WERI-Rb-1 (cell line): Measurements from ENCODE around the gene VASN.

Source experiments
- DNase-seq: peaks from one replicate; pipeline ENCODE4 v3.0.0-alpha.2; 2020
- H3K27ac ChIP-seq: fragments of 250-450 bp; sonication (Bioruptor Pico); 2 replicates; pipeline ENCODE4 v1.5.1; 2020; ENCODE audit warnings: mild to moderate bottlenecking, moderate library complexity
- H3K27me3 ChIP-seq: fragments of 250-450 bp; sonication (Bioruptor Pico); 2 replicates; pipeline ENCODE4 v1.5.1; 2021; ENCODE audit warnings: mild to moderate bottlenecking, low read depth, moderate library complexity; ENCODE audit not compliant: insufficient read depth, severe bottlenecking
- H3K36me3 ChIP-seq: fragments of 250-450 bp; sonication (Bioruptor Pico); 2 replicates; pipeline ENCODE4 v1.5.1; 2020; ENCODE audit warnings: mild to moderate bottlenecking, moderate library complexity
- H3K4me3 ChIP-seq: 2 replicates; pipeline ENCODE4 v1.5.1; 2011; ENCODE audit warnings: low read depth, mild to moderate bottlenecking, control low read depth, low read length
- H3K9me3 ChIP-seq: fragments of 250-450 bp; sonication (Bioruptor Pico); 2 replicates; pipeline ENCODE4 v1.5.1; 2021; ENCODE audit warnings: mild to moderate bottlenecking, moderate library complexity; ENCODE audit not compliant: severe bottlenecking
- TF ChIP-seq, protein P1 (sequence below): IDR thresholded peaks from 2 replicates; pipeline ENCODE4 v1.5.1; 2011; ENCODE audit warnings: low read depth, mild to moderate bottlenecking, control low read depth, inconsistent platforms, low read length

VASN gene

DNA sequence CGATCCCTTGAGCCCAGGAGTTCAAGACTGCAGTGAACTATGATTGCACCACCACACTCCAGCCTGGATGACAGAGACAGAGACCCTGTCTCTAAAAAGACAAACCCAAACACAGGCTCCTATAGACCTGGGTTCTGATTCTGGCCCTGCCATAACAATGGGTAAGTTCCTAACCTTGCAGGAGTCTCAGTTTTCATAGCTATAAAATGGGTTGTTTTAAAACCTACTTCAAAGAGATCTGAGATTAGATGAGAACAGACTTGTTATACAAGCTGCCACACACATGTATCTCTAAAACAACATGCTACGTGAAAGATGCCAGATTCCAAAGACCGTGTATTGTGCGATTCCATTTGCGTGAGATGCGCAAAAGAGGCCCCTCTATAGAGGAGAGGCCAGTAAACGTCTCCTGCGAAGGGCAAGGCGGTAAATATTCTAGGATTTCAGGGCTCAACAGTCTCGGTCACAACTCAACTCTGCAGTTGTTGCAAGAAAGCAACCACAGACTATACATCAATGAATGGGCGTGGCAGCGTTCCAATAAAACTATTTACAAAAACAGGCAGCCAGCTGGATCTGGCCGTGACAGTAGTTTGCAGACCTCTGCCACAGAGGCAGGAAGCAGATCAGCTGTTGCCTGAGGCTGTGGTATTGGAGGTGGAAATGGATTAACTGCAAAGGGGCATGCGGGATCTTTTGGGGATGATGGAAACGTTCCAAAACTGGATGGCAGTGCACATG, 38.9 kb downstream of the VASN start:
- no peaks in the 10 kb centered on the region for H3K9me3 ChIP-seq
- H3K36me3 ChIP-seq, result peaks cover 2% of the 10 kb centered on the region
- no peaks in the 10 kb centered on the region for H3K27me3 ChIP-seq
- TF ChIP-seq, protein P1, sequence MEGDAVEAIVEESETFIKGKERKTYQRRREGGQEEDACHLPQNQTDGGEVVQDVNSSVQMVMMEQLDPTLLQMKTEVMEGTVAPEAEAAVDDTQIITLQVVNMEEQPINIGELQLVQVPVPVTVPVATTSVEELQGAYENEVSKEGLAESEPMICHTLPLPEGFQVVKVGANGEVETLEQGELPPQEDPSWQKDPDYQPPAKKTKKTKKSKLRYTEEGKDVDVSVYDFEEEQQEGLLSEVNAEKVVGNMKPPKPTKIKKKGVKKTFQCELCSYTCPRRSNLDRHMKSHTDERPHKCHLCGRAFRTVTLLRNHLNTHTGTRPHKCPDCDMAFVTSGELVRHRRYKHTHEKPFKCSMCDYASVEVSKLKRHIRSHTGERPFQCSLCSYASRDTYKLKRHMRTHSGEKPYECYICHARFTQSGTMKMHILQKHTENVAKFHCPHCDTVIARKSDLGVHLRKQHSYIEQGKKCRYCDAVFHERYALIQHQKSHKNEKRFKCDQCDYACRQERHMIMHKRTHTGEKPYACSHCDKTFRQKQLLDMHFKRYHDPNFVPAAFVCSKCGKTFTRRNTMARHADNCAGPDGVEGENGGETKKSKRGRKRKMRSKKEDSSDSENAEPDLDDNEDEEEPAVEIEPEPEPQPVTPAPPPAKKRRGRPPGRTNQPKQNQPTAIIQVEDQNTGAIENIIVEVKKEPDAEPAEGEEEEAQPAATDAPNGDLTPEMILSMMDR, result no peak
- H3K4me3 ChIP-seq, result no peak overlapping the region
- no peak overlapping the region for H3K27ac ChIP-seq
- DNase-seq, result no peak

DNA sequence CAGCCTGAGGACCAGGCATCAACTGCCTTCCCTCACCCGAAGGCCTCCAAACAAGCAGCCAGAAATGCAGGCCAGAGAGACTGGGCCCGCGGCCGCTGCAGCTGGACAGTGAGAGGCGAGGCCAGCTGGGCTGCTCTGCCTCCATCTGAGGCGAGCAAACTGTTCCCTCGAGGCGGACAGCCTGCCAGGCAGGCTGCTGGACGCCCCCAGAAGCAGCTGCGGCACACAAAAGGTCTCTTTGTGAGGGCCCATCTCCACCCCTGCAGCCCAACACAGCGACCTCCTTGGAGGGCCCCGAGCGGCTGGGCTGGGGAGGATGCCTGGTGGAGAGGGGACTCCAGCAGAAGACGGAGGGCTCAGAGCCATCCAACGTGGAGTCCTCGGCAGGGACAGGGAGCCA, 40.0 kb downstream of the VASN start:
- TF ChIP-seq, protein P1, result no peak
- Histone ChIP-seq H3K36me3 (peaks cover 2% of the 10 kb centered on the region), H3K4me3 (no peak overlapping the region), H3K27ac (no peak overlapping the region), H3K9me3 (no peaks in the 10 kb centered on the region), H3K27me3 (no peaks in the 10 kb centered on the region)
- DNase-seq, result no peak

DNA sequence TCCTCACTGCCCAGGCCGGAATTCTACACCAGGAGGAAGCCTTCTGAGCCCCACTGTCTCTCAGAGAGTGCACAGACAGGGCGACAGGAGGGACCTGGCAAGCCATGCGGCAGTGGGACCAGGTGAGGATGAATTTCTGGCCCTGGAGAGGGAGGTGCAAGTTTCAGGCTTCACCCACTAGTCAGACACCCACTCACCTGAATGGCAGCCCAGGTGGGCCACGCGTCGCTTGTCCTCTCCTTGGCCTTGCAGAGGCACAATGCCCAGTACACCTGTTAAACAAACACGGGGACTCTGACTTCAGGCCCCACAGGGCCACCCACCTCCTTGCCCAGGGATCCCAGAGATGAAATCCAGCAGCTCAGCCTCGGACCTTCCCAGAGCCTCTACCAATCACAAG, 40.5 kb downstream of the VASN start:
- no peak for DNase-seq
- TF ChIP-seq, protein P1, result no peak
- Histone ChIP-seq H3K36me3 (peaks cover 2% of the 10 kb centered on the region), H3K9me3 (no peaks in the 10 kb centered on the region), H3K27me3 (no peaks in the 10 kb centered on the region), H3K27ac (no peak overlapping the region), H3K4me3 (no peak overlapping the region)

DNA sequence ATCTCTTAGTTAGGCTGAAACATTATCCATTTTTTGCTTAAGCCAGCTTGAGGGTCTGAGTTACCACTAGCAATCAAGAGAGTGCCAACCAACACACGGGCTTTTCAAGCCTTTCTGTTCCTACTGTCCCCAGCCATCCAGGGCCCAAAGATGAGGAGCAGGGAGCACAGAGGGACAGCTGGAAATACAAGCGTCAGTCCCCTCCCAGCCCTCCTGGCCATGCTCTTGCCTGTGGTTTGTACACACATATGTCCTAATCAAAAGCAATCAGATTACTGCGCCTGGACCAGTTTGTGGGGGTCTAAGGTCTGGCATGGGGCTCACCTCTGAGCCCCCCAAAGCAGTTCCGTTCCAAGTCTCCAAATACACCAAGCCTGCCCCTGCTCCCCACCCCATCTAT, 41.2 kb downstream of the VASN start:
- no peak for DNase-seq
- Histone ChIP-seq H3K27me3 (no peaks in the 10 kb centered on the region), H3K9me3 (no peaks in the 10 kb centered on the region), H3K36me3 (peaks cover 2% of the 10 kb centered on the region), H3K27ac (no peak overlapping the region), H3K4me3 (no peak overlapping the region)
- TF ChIP-seq, protein P1, result no peak

DNA sequence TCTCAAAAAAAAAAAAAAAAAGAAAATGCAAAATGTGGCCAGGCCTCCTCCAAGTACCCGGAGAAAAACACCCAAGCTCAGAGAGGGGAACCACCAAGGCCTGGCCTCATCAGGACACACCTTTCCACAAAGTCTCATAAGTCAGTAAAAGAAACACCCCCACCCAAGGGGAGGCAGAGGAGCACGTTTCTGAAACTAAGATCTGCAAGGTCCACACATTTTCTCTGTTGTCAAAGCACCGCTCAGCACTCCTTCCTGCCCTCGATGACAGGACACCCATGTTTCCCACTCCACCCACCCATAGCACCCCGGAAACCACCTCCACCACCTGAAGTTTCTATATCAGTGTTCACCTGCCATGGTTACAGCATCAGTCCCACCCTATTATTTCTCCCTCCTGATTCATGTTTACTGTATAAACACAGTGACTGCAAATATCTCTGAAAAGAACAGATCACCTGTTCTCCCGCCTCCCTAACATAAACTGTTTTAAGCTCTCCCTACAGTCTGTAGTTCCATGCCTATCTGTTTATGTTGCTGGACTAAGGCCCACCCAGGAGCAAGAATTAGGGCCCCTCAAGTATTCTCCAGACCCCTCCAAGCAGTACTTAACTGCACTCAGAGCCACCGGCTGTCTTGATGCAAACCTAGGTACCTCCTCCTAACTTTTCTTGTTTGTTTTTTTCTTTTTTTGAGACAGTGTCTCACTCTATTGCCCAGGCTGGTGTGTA, 42.7 kb downstream of the VASN start:
- Histone ChIP-seq H3K9me3 (no peaks in the 10 kb centered on the region), H3K27ac (no peak overlapping the region), H3K27me3 (no peaks in the 10 kb centered on the region), H3K36me3 (peaks cover 2% of the 10 kb centered on the region), H3K4me3 (no peak overlapping the region)
- no peak for DNase-seq
- TF ChIP-seq, protein P1, result no peak
